PC-3 (cell line): Measurements from ENCODE around the gene DNAJB6. TPM values are rescaled to one million over a fixed set of nuclear protein-coding genes. Genes with fewer than 3 reads are reported as not detected.

ENCODE experiments used
- ATAC-seq: fragments of 200-7000 bp; cut with Tn5 transposase; 2 replicates; pipeline ENCODE4 v1.9.1; 2020; ENCODE audit warnings: mild to moderate bottlenecking, moderate library complexity
- BruUV-seq: library from RNA; stranded (reverse); fragments of 400-500 nt; replicated peaks from 2 replicates; lab custom pipeline; 2021; lab: Mats Ljungman, UMichigan
- CTCF ChIA-PET: fragments of 300-600 bp; sonication (Branson Sonifier 250); formaldehyde crosslinking; loops from one replicate; lab custom pipeline; 2022; ENCODE audit warnings: antibody characterized with exemption; lab: Charles Lee
- POLR2A ChIA-PET: fragments of 300-600 bp; sonication (Branson Sonifier 250); formaldehyde crosslinking; loops from one replicate; lab custom pipeline; 2022; ENCODE audit warnings: antibody characterized with exemption; ENCODE audit not compliant: unreplicated experiment; lab: Charles Lee
- DNase-seq: peaks from one replicate; pipeline ENCODE4 v3.0.0-alpha.2; 2015
- H2AFZ ChIP-seq: fragments of 300-600 bp; sonication (generic); 2 replicates; pipeline ENCODE4 v1.6.0; 2016; ENCODE audit warnings: antibody characterized with exemption, low read length
- H3F3A ChIP-seq: fragments of 300-600 bp; sonication (generic); one replicate; pipeline ENCODE4 v1.6.0; 2017; ENCODE audit warnings: antibody characterized with exemption, low read length, control low read depth, mild to moderate bottlenecking; ENCODE audit not compliant: unreplicated experiment
- H3K27ac ChIP-seq: fragments of 300-600 bp; sonication (generic); 2 replicates; pipeline ENCODE4 v1.5.1; 2016; ENCODE audit warnings: mild to moderate bottlenecking, low read length
- H3K27me3 ChIP-seq: fragments of 300-600 bp; sonication (generic); 2 replicates; pipeline ENCODE4 v1.6.1; 2016; ENCODE audit warnings: low read length, mixed read lengths
- H3K36me3 ChIP-seq: fragments of 300-600 bp; sonication (generic); 2 replicates; pipeline ENCODE4 v1.6.1; 2016; ENCODE audit warnings: low read depth, mixed run types, low read length, mixed read lengths
- H3K4me1 ChIP-seq: fragments of 300-600 bp; sonication (generic); 2 replicates; pipeline ENCODE4 v1.5.1; 2016; ENCODE audit warnings: low read length; ENCODE audit not compliant: insufficient read depth
- H3K4me2 ChIP-seq: fragments of 300-600 bp; sonication (generic); 2 replicates; pipeline ENCODE4 v1.6.0; 2016; ENCODE audit warnings: low read length
- H3K4me3 ChIP-seq: fragments of 300-600 bp; sonication (generic); 2 replicates; pipeline ENCODE4 v1.5.1; 2016; ENCODE audit warnings: mild to moderate bottlenecking, low read length, mixed read lengths
- H3K79me2 ChIP-seq: fragments of 300-600 bp; sonication (generic); 2 replicates; pipeline ENCODE4 v1.6.1; 2017; ENCODE audit warnings: low read length, mixed read lengths
- H3K9ac ChIP-seq: fragments of 300-600 bp; sonication (generic); 2 replicates; pipeline ENCODE4 v1.6.0; 2016; ENCODE audit warnings: mild to moderate bottlenecking, low read length
- H3K9me2 ChIP-seq: fragments of 300-600 bp; sonication (generic); replicated peaks from 2 replicates; pipeline ENCODE4 v1.6.1; 2016; ENCODE audit warnings: mixed run types, low read length, mixed read lengths
- H3K9me3 ChIP-seq: fragments of 300-600 bp; sonication (generic); 2 replicates; pipeline ENCODE4 v1.6.1; 2016; ENCODE audit warnings: low read length, mixed read lengths
- H4K20me1 ChIP-seq: fragments of 300-600 bp; sonication (generic); 2 replicates; pipeline ENCODE4 v1.6.1; 2016; ENCODE audit warnings: low read length, mixed read lengths
- EZH2 ChIP-seq: fragments of 300-600 bp; sonication (generic); IDR thresholded peaks from one replicate; pipeline ENCODE4 v1.6.1; 2017; ENCODE audit warnings: antibody characterized with exemption, mild to moderate bottlenecking, low read length; ENCODE audit not compliant: unreplicated experiment
- EZH2phosphoT487 ChIP-seq: fragments of 300-600 bp; sonication (generic); IDR thresholded peaks from 2 replicates; pipeline ENCODE4 v1.6.1; 2018; ENCODE audit warnings: mild to moderate bottlenecking, antibody characterized with exemption, low read length, borderline replicate concordance
- intact Hi-C: fragments of 100-400 bp; cut with micrococcal nuclease; formaldehyde crosslinking; loops from 2 replicates; pipeline ENCODE4 v1.9.0; 2023
- total RNA-seq: library from RNA; depleted of rRNA; stranded (reverse); fragments of >200 nt; gene quantifications from 2 replicates; pipeline ENCODE4 v1.2.3, GENCODE V29; 2014
- TF ChIP-seq, protein P1 (sequence below): fragments of 300-600 bp; sonication (generic); conservative IDR thresholded peaks from 2 replicates; pipeline ENCODE4 v1.5.1; 2017; ENCODE audit warnings: antibody characterized with exemption, low read depth, mild to moderate bottlenecking, low read length

Gene DNAJB6
- total RNA-seq, 1 experiment from 2014 or later = 151 TPM

DNA sequence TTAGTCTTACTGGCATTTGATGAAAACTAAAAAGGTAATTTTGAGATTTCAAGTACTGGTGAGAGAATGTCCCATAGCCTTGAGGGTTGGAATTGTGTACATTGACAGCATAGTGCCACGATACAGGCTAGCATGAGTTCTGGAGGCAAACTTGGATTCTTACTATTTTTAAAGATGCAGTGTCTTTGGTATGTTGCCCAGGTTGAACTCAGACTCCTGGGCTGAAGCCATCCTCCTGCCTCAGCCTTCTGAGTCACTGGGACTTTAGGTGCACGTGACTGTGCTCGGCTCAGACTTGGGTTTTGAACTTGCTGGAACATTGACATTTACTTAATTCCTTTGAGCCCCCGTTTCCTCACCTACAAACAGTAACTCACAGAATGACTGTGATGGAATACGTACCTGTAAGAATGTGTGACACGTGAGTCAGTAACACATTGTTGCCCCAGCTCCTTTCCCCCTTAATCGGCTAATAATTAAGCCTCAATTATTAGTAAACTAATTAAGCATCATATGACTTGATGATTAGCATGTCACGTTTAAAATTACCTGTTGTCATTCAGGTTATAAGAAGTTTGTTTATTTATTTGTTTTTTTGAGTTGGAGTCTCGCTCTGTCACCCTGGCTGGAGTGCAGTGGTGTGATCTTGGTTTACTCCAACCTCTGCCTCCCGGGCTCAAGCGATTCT, 10.6 kb downstream of the DNAJB6 start:
- peak; percentile 74 for DNase-seq
- Histone ChIP-seq H4K20me1 (peaks cover 92% of the 10 kb centered on the region), H3K27ac (no peak overlapping the region)

DNA sequence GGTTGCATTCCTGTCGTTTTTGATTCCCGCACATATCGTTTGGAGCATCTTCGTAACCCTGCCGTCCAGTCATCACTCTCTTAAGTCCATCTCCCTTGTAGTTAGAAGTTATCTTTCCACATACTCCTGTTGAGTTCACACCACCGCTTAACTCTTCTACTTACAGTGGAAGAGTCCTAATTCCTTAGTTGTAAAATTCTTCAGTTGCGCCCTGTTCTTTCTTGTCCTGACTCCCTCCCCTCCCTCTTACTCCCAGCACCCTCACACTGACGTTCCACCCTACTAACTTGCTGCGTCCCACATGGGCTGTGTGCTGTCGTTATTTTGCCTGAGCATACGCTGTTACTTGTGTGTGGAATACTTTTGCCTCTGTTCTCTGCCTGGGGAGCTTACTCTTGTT, 11.7 kb downstream of the DNAJB6 start:
- intact Hi-C loops = loop anchor here (10.0 kb wide), 1 partner anchor 204 kb away; no protein-coding TSS in a partner anchor
- H3K27me3 ChIP-seq = no peaks in the 10 kb centered on the region
- no peak for TF ChIP-seq EZH2phosphoT487
- TF ChIP-seq, protein P1, sequence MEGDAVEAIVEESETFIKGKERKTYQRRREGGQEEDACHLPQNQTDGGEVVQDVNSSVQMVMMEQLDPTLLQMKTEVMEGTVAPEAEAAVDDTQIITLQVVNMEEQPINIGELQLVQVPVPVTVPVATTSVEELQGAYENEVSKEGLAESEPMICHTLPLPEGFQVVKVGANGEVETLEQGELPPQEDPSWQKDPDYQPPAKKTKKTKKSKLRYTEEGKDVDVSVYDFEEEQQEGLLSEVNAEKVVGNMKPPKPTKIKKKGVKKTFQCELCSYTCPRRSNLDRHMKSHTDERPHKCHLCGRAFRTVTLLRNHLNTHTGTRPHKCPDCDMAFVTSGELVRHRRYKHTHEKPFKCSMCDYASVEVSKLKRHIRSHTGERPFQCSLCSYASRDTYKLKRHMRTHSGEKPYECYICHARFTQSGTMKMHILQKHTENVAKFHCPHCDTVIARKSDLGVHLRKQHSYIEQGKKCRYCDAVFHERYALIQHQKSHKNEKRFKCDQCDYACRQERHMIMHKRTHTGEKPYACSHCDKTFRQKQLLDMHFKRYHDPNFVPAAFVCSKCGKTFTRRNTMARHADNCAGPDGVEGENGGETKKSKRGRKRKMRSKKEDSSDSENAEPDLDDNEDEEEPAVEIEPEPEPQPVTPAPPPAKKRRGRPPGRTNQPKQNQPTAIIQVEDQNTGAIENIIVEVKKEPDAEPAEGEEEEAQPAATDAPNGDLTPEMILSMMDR = no peak
- TF ChIP-seq EZH2 = no peak
- no peak for ATAC-seq
- no peak overlapping the region for H3K27ac ChIP-seq
- peaks cover 92% of the 10 kb centered on the region for H4K20me1 ChIP-seq
- peaks cover 100% of the 10 kb centered on the region for H3K79me2 ChIP-seq
- H3F3A ChIP-seq = peaks cover 3% of the 10 kb centered on the region
- H3K4me2 ChIP-seq = no peak overlapping the region
- H3K36me3 ChIP-seq = peaks cover 18% of the 10 kb centered on the region; the same call in 1 of the 2 replicates
- no peaks in the 10 kb centered on the region for H3K9me2 ChIP-seq
- H3K4me3 ChIP-seq = no peak overlapping the region
- CTCF ChIA-PET = no interaction called here
- no peak overlapping the region for H2AFZ ChIP-seq
- H3K9me3 ChIP-seq = no peaks in the 10 kb centered on the region
- POLR2A ChIA-PET = no interaction called here
- H3K9ac ChIP-seq = no peak overlapping the region
- DNase-seq = no peak
- BruUV-seq = no TSS peak
- peaks cover 23% of the 10 kb centered on the region for H3K4me1 ChIP-seq

More for the DNA sequence above, 10.6 kb downstream of the DNAJB6 start:
- H3K27me3 ChIP-seq = no peaks in the 10 kb centered on the region
- peak; percentile 83 for ATAC-seq
- peak overlapping the region; percentile 41; the same call in 1 of the 2 replicates for H3K4me2 ChIP-seq
- H3K4me1 ChIP-seq = peaks cover 20% of the 10 kb centered on the region
- no peak overlapping the region for H2AFZ ChIP-seq
- BruUV-seq = no TSS peak
- H3K4me3 ChIP-seq = no peak overlapping the region
- no peaks in the 10 kb centered on the region for H3K9me3 ChIP-seq
- ChIA-PET CTCF (no interaction called here), POLR2A (no interaction called here)
- intact Hi-C loops = loop anchor here (10.0 kb wide), 1 partner anchor 203 kb away; no protein-coding TSS in a partner anchor
- no peak for TF ChIP-seq EZH2phosphoT487
- TF ChIP-seq EZH2 = no peak
- TF ChIP-seq, protein P1 = no peak
- H3F3A ChIP-seq = peaks cover 3% of the 10 kb centered on the region
- peaks cover 14% of the 10 kb centered on the region; the same call in 1 of the 2 replicates for H3K36me3 ChIP-seq
- peaks cover 100% of the 10 kb centered on the region for H3K79me2 ChIP-seq
- H3K9me2 ChIP-seq = no peaks in the 10 kb centered on the region
- H3K9ac ChIP-seq = no peak overlapping the region

DNA sequence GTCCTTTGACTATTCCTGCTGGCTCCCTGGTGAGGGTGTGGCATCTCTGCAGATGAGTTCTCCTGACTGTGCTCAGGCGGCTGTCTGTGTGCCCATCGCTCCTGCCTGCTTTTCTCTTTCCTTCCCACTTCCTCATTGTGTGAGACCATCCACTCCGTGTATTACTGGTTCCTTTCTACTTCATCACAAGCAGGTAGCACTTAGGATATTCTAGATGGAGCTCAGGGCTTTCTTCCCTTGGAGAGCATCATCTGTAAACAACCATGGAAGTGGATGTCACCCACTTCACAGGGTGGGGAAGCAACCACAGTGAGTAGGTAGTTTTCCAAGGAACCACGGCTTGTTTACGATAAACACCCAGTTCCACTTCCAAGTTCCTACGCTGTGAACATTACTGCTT, 15.7 kb downstream of the DNAJB6 start:
- Histone ChIP-seq H3K4me2 (no peak overlapping the region), H3K36me3 (peaks cover 19% of the 10 kb centered on the region; the same call in 1 of the 2 replicates), H3K4me3 (no peak overlapping the region), H3K4me1 (peaks cover 13% of the 10 kb centered on the region), H3F3A (no peaks in the 10 kb centered on the region), H3K27ac (no peak overlapping the region), H2AFZ (no peak overlapping the region), H3K79me2 (peaks cover 100% of the 10 kb centered on the region), H3K9me2 (no peaks in the 10 kb centered on the region), H4K20me1 (peaks cover 99% of the 10 kb centered on the region), H3K27me3 (no peaks in the 10 kb centered on the region), H3K9ac (no peak overlapping the region), H3K9me3 (no peaks in the 10 kb centered on the region)
- intact Hi-C loops = no loop called here
- no TSS peak for BruUV-seq
- no peak for ATAC-seq
- POLR2A ChIA-PET = no interaction called here
- CTCF ChIA-PET = no interaction called here
- DNase-seq = no peak
- no peak for TF ChIP-seq EZH2
- TF ChIP-seq, protein P1 = no peak
- TF ChIP-seq EZH2phosphoT487 = no peak
